K562 (cell line): ENCODE results near the gene XPNPEP1. TPM values are rescaled to one million over a fixed set of nuclear protein-coding genes. Genes with fewer than 3 reads are reported as not detected.

ENCODE experiments used
- ATAC-seq: fragments of 200-7000 bp; cut with Tn5 transposase; 3 replicates; pipeline ENCODE4 v1.9.1; 2020; ENCODE audit warnings: moderate library complexity
- BruUV-seq: library from RNA; stranded (reverse); fragments of 400-500 nt; replicated peaks from 2 replicates; lab custom pipeline; 2021; lab: Mats Ljungman, UMichigan
- CTCF ChIA-PET: fragments of 300-600 bp; formaldehyde crosslinking; extraction: SDS; loops from one replicate; lab custom pipeline; 2021; ENCODE audit warnings: low intra/inter-chr PET ratio; lab: Yijun Ruan, JAX
- POLR2A ChIA-PET: fragments of 300-600, 350-650 bp; sonication (Branson Sonifier 250); formaldehyde crosslinking; extraction: SDS; loops from one replicate; lab custom pipeline; 2021; ENCODE audit warnings: antibody characterized with exemption, inconsistent platforms; lab: Yijun Ruan, JAX
- DNase-seq, 4 experiments: peaks; one replicate each; pipeline versions ENCODE4 v3.0.0 to v3.0.0-alpha.2; 2011 to 2018; ENCODE audit warnings: low spot score in 3 of 4, mixed read lengths in 3 of 4; ENCODE audit errors: extremely low read depth in 1 of 4
- FAIRE-seq: peaks from 2 replicates; lab custom pipeline; 2011; peaks lifted over from hg19 to GRCh38; lab: Jason Lieb, UNC
- H2AFZ ChIP-seq: 2 replicates; pipeline ENCODE4 v1.6.0; 2011; ENCODE audit warnings: low read depth, low read length, control low read depth, inconsistent platforms
- H3K27ac ChIP-seq: fragments of 200-600 bp; 3 replicates; pipeline ENCODE4 v1.8.0; 2011; ENCODE audit warnings: low read depth, mild to moderate bottlenecking, control low read depth, inconsistent platforms, low read length, moderate library complexity, mixed read lengths; ENCODE audit errors: extremely low read depth
- H3K27me3 ChIP-seq, 2 experiments: fragments of 300-600 bp in 1 of 2; 2 replicates in 1 of 2; 3 replicates in 1 of 2; pipeline versions ENCODE4 v1.6.0 to v1.8.0; 2011; ENCODE audit warnings: inconsistent platforms in 2 of 2, low read length in 2 of 2, mild to moderate bottlenecking in 1 of 2, mixed read lengths in 1 of 2, moderate library complexity in 1 of 2; ENCODE audit not compliant: control insufficient read depth in 2 of 2, insufficient read depth in 2 of 2
- H3K36me3 ChIP-seq: fragments of 300-600 bp; 3 replicates; pipeline ENCODE4 v1.8.0; 2011; ENCODE audit warnings: mild to moderate bottlenecking, low read length, inconsistent platforms; ENCODE audit not compliant: control insufficient read depth, insufficient read depth
- H3K4me1 ChIP-seq, 2 experiments: fragments of 200-600 bp in 1 of 2; replicated peaks in 1 of 2; 2 replicates in 1 of 2; 3 replicates in 1 of 2; pipeline versions ENCODE4 v1.5.1 to v1.8.0; 2011; ENCODE audit warnings: inconsistent platforms in 2 of 2, low read length in 2 of 2, mild to moderate bottlenecking in 1 of 2, mixed read lengths in 1 of 2, moderate library complexity in 1 of 2; ENCODE audit not compliant: control insufficient read depth in 2 of 2, insufficient read depth in 2 of 2
- H3K4me2 ChIP-seq: 2 replicates; pipeline ENCODE4 v1.6.1; 2011; ENCODE audit warnings: low read length, control low read depth, inconsistent platforms, mixed read lengths; ENCODE audit not compliant: insufficient read depth
- H3K4me3 ChIP-seq: fragments of 200-600 bp; sonication (generic), shearing (Covaris generic); 2 replicates; pipeline ENCODE4 v1.5.1; 2016; ENCODE audit warnings: control low read depth, inconsistent platforms
- H3K79me2 ChIP-seq: fragments of 200-600 bp; 3 replicates; pipeline ENCODE4 v1.8.0; 2011; ENCODE audit warnings: low read length, inconsistent platforms; ENCODE audit not compliant: control insufficient read depth, insufficient read depth
- H3K9ac ChIP-seq, 2 experiments: 2 replicates each; pipeline versions ENCODE4 v1.6.0 to v1.6.1; 2011; ENCODE audit warnings: low read depth in 2 of 2, low read length in 2 of 2, control low read depth in 1 of 2, inconsistent platforms in 1 of 2, mild to moderate bottlenecking in 1 of 2, mixed read lengths in 1 of 2; ENCODE audit not compliant: insufficient read depth in 1 of 2
- H3K9me1 ChIP-seq: one replicate; pipeline ENCODE4 v1.6.0; 2011; ENCODE audit warnings: inconsistent platforms, mild to moderate bottlenecking, low read length, moderate library complexity; ENCODE audit not compliant: control insufficient read depth, insufficient read depth
- H3K9me3 ChIP-seq: replicated peaks from 2 replicates; pipeline ENCODE4 v1.5.1; 2011; ENCODE audit warnings: low read depth, low read length, inconsistent platforms; ENCODE audit not compliant: control insufficient read depth, insufficient read depth
- H4K20me1 ChIP-seq: replicated peaks from 2 replicates; pipeline ENCODE4 v1.6.1; 2011; ENCODE audit warnings: low read length, inconsistent platforms, mixed read lengths; ENCODE audit not compliant: control insufficient read depth, insufficient read depth
- ADNP ChIP-seq: fragments of 200-800 bp; sonication (Bioruptor generic); IDR thresholded peaks from 2 replicates; pipeline ENCODE4 v1.6.1; 2016; ENCODE audit warnings: missing genetic modification characterization, missing compliant biosample characterization
- BCOR ChIP-seq: fragments of 450-650 bp; IDR thresholded peaks from 2 replicates; pipeline ENCODE4 v1.6.1; 2016
- CBX2 ChIP-seq: fragments of 200-600 bp; sonication (generic); IDR thresholded peaks from one replicate; pipeline ENCODE4 v1.6.1; 2012; ENCODE audit warnings: mild to moderate bottlenecking, low read length, inconsistent platforms; ENCODE audit not compliant: insufficient read depth, poor library complexity, severe bottlenecking
- NR2C2 ChIP-seq, 2 experiments: fragments of 200-800 bp in 1 of 2; sonication (Bioruptor generic) in 1 of 2; sonication (generic) in 1 of 2; formaldehyde crosslinking in 1 of 2; IDR thresholded peaks; 2 replicates each; pipeline versions ENCODE4 v1.6.1 to v1.8.0; 2016 to 2022; ENCODE audit warnings: mild to moderate bottlenecking in 1 of 2, missing compliant biosample characterization in 1 of 2, missing genetic modification characterization in 1 of 2, missing genetic modification reagents in 1 of 2
- NR4A1 ChIP-seq, 2 experiments: fragments of 250-450 bp in 1 of 2; fragments of 450-650 bp in 1 of 2; sonication (Bioruptor Pico) in 1 of 2; IDR thresholded peaks; 2 replicates each; pipeline versions ENCODE4 v1.4.0 to v1.6.1; 2016 to 2020; ENCODE audit warnings: mild to moderate bottlenecking in 2 of 2, missing compliant biosample characterization in 1 of 2, missing genetic modification characterization in 1 of 2, moderate library complexity in 1 of 2
- RAD21 ChIP-seq, 2 experiments: fragments of 250-450 bp in 1 of 2; fragments of 450-650 bp in 1 of 2; sonication (Bioruptor Pico) in 1 of 2; formaldehyde crosslinking in 1 of 2; IDR thresholded peaks in 1 of 2; conservative IDR thresholded peaks in 1 of 2; 2 replicates each; pipeline versions ENCODE4 v1.4.0 to v1.8.0; 2020 to 2022; ENCODE audit warnings: mild to moderate bottlenecking in 2 of 2, moderate library complexity in 1 of 2
- RBM25 ChIP-seq: fragments of 200-400 bp; formaldehyde crosslinking; IDR thresholded peaks from 2 replicates; pipeline ENCODE4 v1.6.1; 2018; ENCODE audit warnings: low read length, low read depth, moderate library complexity; ENCODE audit not compliant: severe bottlenecking
- RCOR1 ChIP-seq, 2 experiments: IDR thresholded peaks; 2 replicates each; pipeline ENCODE4 v1.6.1; 2012; ENCODE audit warnings: low read depth in 2 of 2, low read length in 2 of 2, borderline replicate concordance in 1 of 2, improper control_type of control experiment in 1 of 2
- SAFB ChIP-seq: fragments of 200-400 bp; formaldehyde crosslinking; IDR thresholded peaks from 2 replicates; pipeline ENCODE4 v1.6.1; 2017; ENCODE audit warnings: low read depth, low read length, borderline replicate concordance
- TARDBP ChIP-seq: fragments of 450-650 bp; IDR thresholded peaks from 2 replicates; pipeline ENCODE4 v1.6.1; 2016
- ZNF133 ChIP-seq: fragments of 250-450 bp; sonication (Bioruptor Pico); IDR thresholded peaks from 2 replicates; pipeline ENCODE4 v1.4.0; 2020; ENCODE audit warnings: mild to moderate bottlenecking
- ZNF146 ChIP-seq: IDR thresholded peaks from one replicate; pipeline ENCODE4 v1.6.1; 2018; ENCODE audit warnings: missing compliant biosample characterization; ENCODE audit not compliant: unreplicated experiment
- WGBS: fragments of 100-300 bp; shearing (Covaris generic); methylation state at CpG from one replicate; pipeline ENCODE4 v1.1.6; 2016; ENCODE audit warnings: low coverage, mixed read lengths; ENCODE audit not compliant: insufficient coverage; ENCODE audit errors: missing lambda C conversion rate; 5-methylcytosine and 5-hydroxymethylcytosine counted together
- in situ Hi-C: fragments of 300-500 bp; cut with MboI; formaldehyde crosslinking; loops from 4 replicates; pipeline ENCODE4 v1.15.0; 2018; ENCODE audit warnings: inconsistent platforms, mixed read lengths
- intact Hi-C: fragments of 100-400 bp; cut with micrococcal nuclease; formaldehyde crosslinking; loops from 2 replicates; pipeline ENCODE4 v1.14.2; 2022
- polyA plus RNA-seq, 8 experiments: library from polyadenylated mRNA; depleted of rRNA in 4 of 8; stranded (reverse) in 5 of 8; unstranded in 3 of 8; fragments of >200 nt; fragmentation: Nextera tagmentation in 2 of 8; fragmentation: Illumina TruSeq in 1 of 8; extraction: Ambion mirVana in 2 of 8; extraction: Trizol in 1 of 8; gene quantifications; 2 replicates each; pipeline versions ENCODE4 v1.2.1 to v1.2.3, GENCODE V29; 2011 to 2014; ENCODE audit warnings: inconsistent platforms in 1 of 8, missing spikeins in 1 of 8
- total RNA-seq, 7 experiments: library from RNA; depleted of rRNA in 6 of 7; stranded (reverse); fragments of >200 nt in 6 of 7; fragmentation: Illumina TruSeq in 2 of 7; extraction: Trizol in 2 of 7; gene quantifications; 2 replicates each; pipeline versions ENCODE4 v1.2.1 to v1.2.3, GENCODE V29; 2011 to 2021; ENCODE audit warnings: low replicate concordance in 1 of 7
- TF ChIP-seq, protein P1 (sequence below): fragments of 250-450 bp; sonication (Bioruptor Pico); IDR thresholded peaks from 2 replicates; pipeline ENCODE4 v1.4.0; 2020; ENCODE audit warnings: mild to moderate bottlenecking, moderate library complexity

XPNPEP1 gene
- total and polyA plus RNA-seq, 9 of the 15 experiments (the other 6 are each of a cell fraction or from before 2014, with no cell fraction given), result 24.2 to 93.5 (median 40.1) TPM

DNA sequence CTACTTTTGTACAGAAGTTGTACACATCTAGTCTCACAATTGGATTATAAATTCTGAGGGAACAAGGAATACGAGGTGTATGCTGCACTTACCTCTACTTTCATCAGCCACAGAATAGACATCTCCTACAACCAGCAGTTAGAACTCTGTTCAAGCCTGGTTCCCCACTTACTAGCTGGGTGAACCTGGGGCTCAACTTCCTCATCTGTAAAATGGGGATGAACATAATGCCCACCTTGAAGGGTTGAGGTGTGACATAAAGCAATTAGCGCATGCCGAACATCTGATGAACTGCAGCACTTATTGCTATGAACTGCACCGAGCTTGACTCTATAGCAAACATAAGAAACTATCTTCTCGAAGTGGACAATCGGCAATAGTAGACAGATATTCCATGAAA is 25.3 kb downstream of the XPNPEP1 start:
- no peaks in the 10 kb centered on the region for H3K27me3 ChIP-seq
- no peaks in the 10 kb centered on the region for H3K9me1 ChIP-seq
- H3K36me3 ChIP-seq, result peaks cover 3% of the 10 kb centered on the region; the same call in 1 of the 3 replicates
- in situ Hi-C loops (no loop called here), intact Hi-C loops (no loop called here)
- no peak overlapping the region for H2AFZ ChIP-seq
- H3K9me3 ChIP-seq, result no peaks in the 10 kb centered on the region
- ChIA-PET POLR2A (interaction anchor here (1.1 kb wide), 1 partner anchor 15 kb away, joined by 4 read pairs; no protein-coding TSS in a partner anchor), CTCF (no interaction called here)
- no peak overlapping the region for H3K27ac ChIP-seq
- H3K4me1 ChIP-seq, result peaks cover 0 to 25% of the 10 kb centered on the region in 2 experiments; a peak in 3 of 5 replicates
- TF ChIP-seq NR2C2 (CRISPR knock-in tag; IDR thresholded peaks at IDR 0.05), result no peak
- TF ChIP-seq NR2C2 (tag; IDR thresholded peaks at IDR 0.05), result no peak
- TF ChIP-seq RCOR1 (IDR thresholded peaks at IDR 0.05; ENCODE audit: borderline replicate concordance in 1 of 2, low read depth in 2 of 2, low read length in 2 of 2), result no peak
- no peak for TF ChIP-seq SAFB
- TF ChIP-seq BCOR, result peak; percentile 40; the same call in 1 of the 2 replicates
- no peak for TF ChIP-seq NR4A1 (CRISPR knock-in tag; IDR thresholded peaks at IDR 0.05)
- TF ChIP-seq NR4A1 (tag; IDR thresholded peaks at IDR 0.05), result no peak
- no peak for TF ChIP-seq CBX2
- 0 out of 2 replicates have a peak, but pooled peaks have one; percentile 24 for TF ChIP-seq ADNP
- no peak for TF ChIP-seq ZNF146 (CRISPR knock-in tag)
- TF ChIP-seq ZNF133, result no peak
- TF ChIP-seq TARDBP, result no peak
- TF ChIP-seq, protein P1, sequence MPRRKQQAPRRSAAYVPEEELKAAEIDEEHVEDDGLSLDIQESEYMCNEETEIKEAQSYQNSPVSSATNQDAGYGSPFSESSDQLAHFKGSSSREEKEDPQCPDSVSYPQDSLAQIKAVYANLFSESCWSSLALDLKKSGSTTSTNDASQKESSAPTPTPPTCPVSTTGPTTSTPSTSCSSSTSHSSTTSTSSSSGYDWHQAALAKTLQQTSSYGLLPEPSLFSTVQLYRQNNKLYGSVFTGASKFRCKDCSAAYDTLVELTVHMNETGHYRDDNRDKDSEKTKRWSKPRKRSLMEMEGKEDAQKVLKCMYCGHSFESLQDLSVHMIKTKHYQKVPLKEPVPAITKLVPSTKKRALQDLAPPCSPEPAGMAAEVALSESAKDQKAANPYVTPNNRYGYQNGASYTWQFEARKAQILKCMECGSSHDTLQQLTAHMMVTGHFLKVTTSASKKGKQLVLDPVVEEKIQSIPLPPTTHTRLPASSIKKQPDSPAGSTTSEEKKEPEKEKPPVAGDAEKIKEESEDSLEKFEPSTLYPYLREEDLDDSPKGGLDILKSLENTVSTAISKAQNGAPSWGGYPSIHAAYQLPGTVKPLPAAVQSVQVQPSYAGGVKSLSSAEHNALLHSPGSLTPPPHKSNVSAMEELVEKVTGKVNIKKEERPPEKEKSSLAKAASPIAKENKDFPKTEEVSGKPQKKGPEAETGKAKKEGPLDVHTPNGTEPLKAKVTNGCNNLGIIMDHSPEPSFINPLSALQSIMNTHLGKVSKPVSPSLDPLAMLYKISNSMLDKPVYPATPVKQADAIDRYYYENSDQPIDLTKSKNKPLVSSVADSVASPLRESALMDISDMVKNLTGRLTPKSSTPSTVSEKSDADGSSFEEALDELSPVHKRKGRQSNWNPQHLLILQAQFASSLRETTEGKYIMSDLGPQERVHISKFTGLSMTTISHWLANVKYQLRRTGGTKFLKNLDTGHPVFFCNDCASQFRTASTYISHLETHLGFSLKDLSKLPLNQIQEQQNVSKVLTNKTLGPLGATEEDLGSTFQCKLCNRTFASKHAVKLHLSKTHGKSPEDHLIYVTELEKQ (CRISPR knock-in tag), result no peak
- TF ChIP-seq RAD21 (CRISPR knock-in tag; conservative IDR thresholded peaks at IDR 0.05 in 1 of 2, IDR thresholded peaks at IDR 0.05 in 1 of 2), result no peak
- peak; percentile 61 for TF ChIP-seq RBM25
- no peak overlapping the region for H3K9ac ChIP-seq
- FAIRE-seq (no peak), DNase-seq (no peak), ATAC-seq (no peak)
- BruUV-seq, result no TSS peak
- no peak overlapping the region for H3K4me2 ChIP-seq
- no peaks in the 10 kb centered on the region; the same call in 1 of the 2 replicates for H4K20me1 ChIP-seq
- no peak overlapping the region for H3K4me3 ChIP-seq
- H3K79me2 ChIP-seq, result peaks cover 9% of the 10 kb centered on the region; the same call in 2 of the 3 replicates
- 86% methylated on average over 6 of the region's 6 CpGs for WGBS
